ENCODE measurements around the gene FGD6.
"Not testable (repeated sequence)": the region's sequence is repeated elsewhere in the genome, so short reads cannot be mapped to it uniquely, and the experiment has no call there.

FGD6 gene

GRCh38 chr12:95100264-95101190 is 116.7 kb downstream of the FGD6 start:
- H3K9ac ChIP-seq (ENCODE audit: low read length): no peak overlapping the region
- no peak overlapping the region for H3K4me3 ChIP-seq (ENCODE audit: low read length)
- H3K9me3 ChIP-seq (ENCODE audit: control insufficient read depth, low read depth, low read length): no peaks in the 10 kb centered on the region
- peaks cover 40% of the 10 kb centered on the region for H3K36me3 ChIP-seq (ENCODE audit: control insufficient read depth, low read depth, low read length)
- no peaks in the 10 kb centered on the region for H3K27me3 ChIP-seq (ENCODE audit: control insufficient read depth, insufficient read depth, low read length)
- H3K4me1 ChIP-seq (ENCODE audit: control insufficient read depth, low read depth, low read length): no peaks in the 10 kb centered on the region
- H3K27ac ChIP-seq (ENCODE audit: low read length): no peak overlapping the region

GRCh38 chr12:95099270-95099790 is 117.9 kb downstream of the FGD6 start:
- Histone ChIP-seq H3K4me3 (ENCODE audit: low read length) (no peak overlapping the region), H3K4me1 (ENCODE audit: control insufficient read depth, low read depth, low read length) (no peaks in the 10 kb centered on the region), H3K9ac (ENCODE audit: low read length) (no peak overlapping the region), H3K36me3 (ENCODE audit: control insufficient read depth, low read depth, low read length) (peaks cover 36% of the 10 kb centered on the region), H3K27ac (ENCODE audit: low read length) (no peak overlapping the region), H3K27me3 (ENCODE audit: control insufficient read depth, insufficient read depth, low read length) (no peaks in the 10 kb centered on the region), H3K9me3 (ENCODE audit: control insufficient read depth, low read depth, low read length) (no peaks in the 10 kb centered on the region)

- Histone ChIP-seq H3K9me3 (ENCODE audit: control insufficient read depth, low read depth, low read length) (no peaks in the 10 kb centered on the region), H3K4me1 (ENCODE audit: control insufficient read depth, low read depth, low read length) (no peaks in the 10 kb centered on the region), H3K4me3 (ENCODE audit: low read length) (no peak overlapping the region), H3K27me3 (ENCODE audit: control insufficient read depth, insufficient read depth, low read length) (no peaks in the 10 kb centered on the region), H3K27ac (ENCODE audit: low read length) (no peak overlapping the region), H3K36me3 (ENCODE audit: control insufficient read depth, low read depth, low read length) (peaks cover 22% of the 10 kb centered on the region), H3K9ac (ENCODE audit: low read length) (no peak overlapping the region)
These were observed 120.4 kb downstream of the FGD6 start for GRCh38 chr12:95096852-95097251.

DNA sequence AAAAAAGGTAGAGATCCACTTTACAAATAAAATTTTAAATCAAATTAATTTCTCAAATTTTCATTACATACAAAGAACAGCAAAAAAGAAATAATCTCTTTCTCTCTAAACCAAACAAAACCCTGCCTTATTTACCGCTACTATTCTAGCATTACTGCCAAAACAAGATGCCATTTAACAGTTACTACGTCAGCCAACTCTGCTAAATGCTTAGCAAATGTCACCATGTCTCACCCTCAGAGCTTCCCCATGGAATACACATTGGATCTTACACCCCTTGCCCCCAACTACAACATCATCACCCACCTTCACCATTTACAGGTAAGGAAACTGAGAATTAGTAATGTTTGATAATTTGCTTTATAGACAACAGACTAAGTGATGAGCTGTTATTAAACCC is 120.9 kb downstream of the FGD6 start:
- H3K9me3 ChIP-seq (ENCODE audit: control insufficient read depth, low read depth, low read length): no peaks in the 10 kb centered on the region
- peaks cover 25% of the 10 kb centered on the region for H3K36me3 ChIP-seq (ENCODE audit: control insufficient read depth, low read depth, low read length)
- no peak overlapping the region for H3K9ac ChIP-seq (ENCODE audit: low read length)
- H3K4me1 ChIP-seq (ENCODE audit: control insufficient read depth, low read depth, low read length): no peaks in the 10 kb centered on the region
- no peak overlapping the region for H3K4me3 ChIP-seq (ENCODE audit: low read length)
- no peak overlapping the region for H3K27ac ChIP-seq (ENCODE audit: low read length)
- H3K27me3 ChIP-seq (ENCODE audit: control insufficient read depth, insufficient read depth, low read length): no peaks in the 10 kb centered on the region

GRCh38 chr12:95095866-95096265 is 121.4 kb downstream of the FGD6 start:
- not testable (repeated sequence) for H3K4me3 ChIP-seq (ENCODE audit: low read length); H3K9me3 ChIP-seq (ENCODE audit: control insufficient read depth, low read depth, low read length); H3K4me1 ChIP-seq (ENCODE audit: control insufficient read depth, low read depth, low read length); H3K27ac ChIP-seq (ENCODE audit: low read length); H3K27me3 ChIP-seq (ENCODE audit: control insufficient read depth, insufficient read depth, low read length); H3K9ac ChIP-seq (ENCODE audit: low read length)
- H3K36me3 ChIP-seq (ENCODE audit: control insufficient read depth, low read depth, low read length): peaks cover 29% of the 10 kb centered on the region

GRCh38 chr12:95089462-95089861 is 127.8 kb downstream of the FGD6 start:
- Histone ChIP-seq H3K27ac (ENCODE audit: low read length) (no peak overlapping the region), H3K4me1 (ENCODE audit: control insufficient read depth, low read depth, low read length) (no peaks in the 10 kb centered on the region), H3K36me3 (ENCODE audit: control insufficient read depth, low read depth, low read length) (peaks cover 47% of the 10 kb centered on the region), H3K9me3 (ENCODE audit: control insufficient read depth, low read depth, low read length) (no peaks in the 10 kb centered on the region), H3K27me3 (ENCODE audit: control insufficient read depth, insufficient read depth, low read length) (no peaks in the 10 kb centered on the region), H3K9ac (ENCODE audit: low read length) (no peak overlapping the region), H3K4me3 (ENCODE audit: low read length) (no peak overlapping the region)

DNA sequence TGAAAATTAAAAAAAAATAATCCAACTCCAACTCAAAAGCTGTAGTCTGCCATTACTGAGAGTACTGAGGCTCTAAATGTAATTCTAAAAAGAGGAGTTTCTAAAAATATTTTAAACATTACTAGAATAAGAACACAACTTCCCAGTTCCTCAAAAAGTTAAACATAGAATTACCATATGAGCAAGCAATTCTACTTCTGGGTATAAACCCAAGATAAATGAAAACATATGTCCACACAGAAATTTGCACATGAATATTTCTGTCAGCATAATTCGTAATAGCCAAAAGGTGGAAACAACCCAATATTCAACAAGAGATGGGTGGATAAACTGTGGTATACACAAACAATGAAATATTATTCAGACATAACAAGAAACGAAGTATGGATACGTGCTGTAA is 128.9 kb downstream of the FGD6 start:
- H3K4me3 ChIP-seq (ENCODE audit: low read length): no peak overlapping the region
- peaks cover 6% of the 10 kb centered on the region for H3K4me1 ChIP-seq (ENCODE audit: control insufficient read depth, low read depth, low read length)
- peaks cover 51% of the 10 kb centered on the region for H3K36me3 ChIP-seq (ENCODE audit: control insufficient read depth, low read depth, low read length)
- H3K27me3 ChIP-seq (ENCODE audit: control insufficient read depth, insufficient read depth, low read length): no peaks in the 10 kb centered on the region
- H3K27ac ChIP-seq (ENCODE audit: low read length): no peak overlapping the region
- H3K9ac ChIP-seq (ENCODE audit: low read length): no peak overlapping the region
- no peaks in the 10 kb centered on the region for H3K9me3 ChIP-seq (ENCODE audit: control insufficient read depth, low read depth, low read length)

- Histone ChIP-seq H3K36me3 (ENCODE audit: control insufficient read depth, low read depth, low read length) (peaks cover 39% of the 10 kb centered on the region), H3K27me3 (ENCODE audit: control insufficient read depth, insufficient read depth, low read length) (no peaks in the 10 kb centered on the region), H3K9me3 (ENCODE audit: control insufficient read depth, low read depth, low read length) (no peaks in the 10 kb centered on the region)
These were observed 131.7 kb downstream of the FGD6 start for GRCh38 chr12:95085612-95086011.

GRCh38 chr12:95083938-95084337 is 133.3 kb downstream of the FGD6 start:
- H3K9ac ChIP-seq (ENCODE audit: low read length): no peak overlapping the region
- no peak overlapping the region for H3K4me3 ChIP-seq (ENCODE audit: low read length)
- H3K27me3 ChIP-seq (ENCODE audit: control insufficient read depth, insufficient read depth, low read length): no peaks in the 10 kb centered on the region
- H3K9me3 ChIP-seq (ENCODE audit: control insufficient read depth, low read depth, low read length): no peaks in the 10 kb centered on the region
- peaks cover 6% of the 10 kb centered on the region for H3K4me1 ChIP-seq (ENCODE audit: control insufficient read depth, low read depth, low read length)
- peak overlapping the region; percentile 36 for H3K27ac ChIP-seq (ENCODE audit: low read length)
- H3K36me3 ChIP-seq (ENCODE audit: control insufficient read depth, low read depth, low read length): peaks cover 27% of the 10 kb centered on the region

More at GRCh38 chr12:95085612-95086011, 131.7 kb downstream of the FGD6 start:
- Histone ChIP-seq H3K4me3 (ENCODE audit: low read length) (no peak overlapping the region), H3K27ac (ENCODE audit: low read length) (no peak overlapping the region), H3K4me1 (ENCODE audit: control insufficient read depth, low read depth, low read length) (peaks cover 6% of the 10 kb centered on the region), H3K9ac (ENCODE audit: low read length) (no peak overlapping the region)

GRCh38 chr12:95083471-95083870 is 133.8 kb downstream of the FGD6 start:
- H3K27me3 ChIP-seq (ENCODE audit: control insufficient read depth, insufficient read depth, low read length): no peaks in the 10 kb centered on the region
- peaks cover 6% of the 10 kb centered on the region for H3K4me1 ChIP-seq (ENCODE audit: control insufficient read depth, low read depth, low read length)
- H3K9me3 ChIP-seq (ENCODE audit: control insufficient read depth, low read depth, low read length): no peaks in the 10 kb centered on the region
- no peak overlapping the region for H3K4me3 ChIP-seq (ENCODE audit: low read length)
- H3K27ac ChIP-seq (ENCODE audit: low read length): peak overlapping the region; percentile 36
- no peak overlapping the region for H3K9ac ChIP-seq (ENCODE audit: low read length)
- H3K36me3 ChIP-seq (ENCODE audit: control insufficient read depth, low read depth, low read length): peaks cover 22% of the 10 kb centered on the region

GRCh38 chr12:95077341-95077740 is 139.9 kb downstream of the FGD6 start:
- H3K27ac ChIP-seq (ENCODE audit: low read length): no peak overlapping the region
- H3K9me3 ChIP-seq (ENCODE audit: control insufficient read depth, low read depth, low read length): no peaks in the 10 kb centered on the region
- no peak overlapping the region for H3K9ac ChIP-seq (ENCODE audit: low read length)
- no peaks in the 10 kb centered on the region for H3K36me3 ChIP-seq (ENCODE audit: control insufficient read depth, low read depth, low read length)
- H3K4me1 ChIP-seq (ENCODE audit: control insufficient read depth, low read depth, low read length): no peaks in the 10 kb centered on the region
- no peaks in the 10 kb centered on the region for H3K27me3 ChIP-seq (ENCODE audit: control insufficient read depth, insufficient read depth, low read length)
- no peak overlapping the region for H3K4me3 ChIP-seq (ENCODE audit: low read length)

GRCh38 chr12:95074766-95075165 is 142.5 kb downstream of the FGD6 start:
- Histone ChIP-seq H3K4me1 (ENCODE audit: control insufficient read depth, low read depth, low read length) (no peaks in the 10 kb centered on the region), H3K36me3 (ENCODE audit: control insufficient read depth, low read depth, low read length) (no peaks in the 10 kb centered on the region), H3K9ac (ENCODE audit: low read length) (no peak overlapping the region), H3K27ac (ENCODE audit: low read length) (no peak overlapping the region), H3K27me3 (ENCODE audit: control insufficient read depth, insufficient read depth, low read length) (no peaks in the 10 kb centered on the region), H3K9me3 (ENCODE audit: control insufficient read depth, low read depth, low read length) (no peaks in the 10 kb centered on the region), H3K4me3 (ENCODE audit: low read length) (no peak overlapping the region)
